Caco-2 (cell line): Measurements from ENCODE around the gene CEBPG. TPM values are rescaled to one million over a fixed set of nuclear protein-coding genes. Genes with fewer than 3 reads are reported as not detected.

ENCODE experiments used
- BruUV-seq: library from RNA; stranded (reverse); fragments of 400-500 nt; replicated peaks from 2 replicates; lab custom pipeline; 2021; lab: Mats Ljungman, UMichigan
- CTCF ChIA-PET: fragments of 300-600 bp; sonication (Branson Sonifier 250); formaldehyde crosslinking; loops from one replicate; lab custom pipeline; 2022; ENCODE audit warnings: antibody characterized with exemption; lab: Charles Lee
- POLR2A ChIA-PET: fragments of 300-600 bp; sonication (Branson Sonifier 250); formaldehyde crosslinking; loops from one replicate; lab custom pipeline; 2022; ENCODE audit warnings: antibody characterized with exemption; lab: Charles Lee
- DNase-seq, 2 experiments: peaks; one replicate each; pipeline versions ENCODE4 v3.0.0 to v3.0.0-alpha.2; 2020 to 2022
- H3K27me3 ChIP-seq: replicated peaks from 2 replicates; pipeline ENCODE4 v1.6.0; 2011; ENCODE audit warnings: low read length; ENCODE audit not compliant: control insufficient read depth, insufficient read depth
- H3K36me3 ChIP-seq: 2 replicates; pipeline ENCODE4 v1.5.1; 2011; ENCODE audit warnings: low read length; ENCODE audit not compliant: control insufficient read depth, insufficient read depth
- H3K4me1 ChIP-seq: fragments of 250-450 bp; sonication (Bioruptor Pico); 2 replicates; pipeline ENCODE4 v1.5.1; 2020; ENCODE audit warnings: mild to moderate bottlenecking
- H3K4me3 ChIP-seq: 2 replicates; pipeline ENCODE4 v1.5.1; 2011; ENCODE audit warnings: low read depth, mild to moderate bottlenecking, control low read depth, low read length
- H3K9me3 ChIP-seq: fragments of 250-450 bp; sonication (Bioruptor Pico); 2 replicates; pipeline ENCODE4 v1.5.1; 2020; ENCODE audit warnings: mild to moderate bottlenecking, moderate library complexity
- H3K27ac Mint-ChIP-seq: one replicate; pipeline ENCODE4 v1.8.0; 2022; ENCODE audit warnings: mixed read lengths; ENCODE audit not compliant: unreplicated experiment
- H3K27me3 Mint-ChIP-seq: one replicate; pipeline ENCODE4 v1.8.0; 2022; ENCODE audit warnings: mixed read lengths; ENCODE audit not compliant: insufficient read depth, unreplicated experiment
- H3K36me3 Mint-ChIP-seq: one replicate; pipeline ENCODE4 v1.8.0; 2022; ENCODE audit warnings: mild to moderate bottlenecking, mixed read lengths; ENCODE audit not compliant: insufficient read depth, unreplicated experiment
- H3K4me1 Mint-ChIP-seq: one replicate; pipeline ENCODE4 v1.8.0; 2022; ENCODE audit warnings: low read depth, mixed read lengths; ENCODE audit not compliant: unreplicated experiment
- H3K4me3 Mint-ChIP-seq: one replicate; pipeline ENCODE4 v1.8.0; 2022; ENCODE audit warnings: mild to moderate bottlenecking, moderate library complexity, mixed read lengths; ENCODE audit not compliant: unreplicated experiment
- H3K9me3 Mint-ChIP-seq: one replicate; pipeline ENCODE4 v1.8.0; 2022; ENCODE audit warnings: mixed read lengths; ENCODE audit not compliant: unreplicated experiment
- CTCF ChIP-seq, 2 experiments: fragments of 200-600 bp in 1 of 2; IDR thresholded peaks; 1 replicate in 1 of 2; 2 replicates in 1 of 2; pipeline versions ENCODE4 v1.5.1 to v1.8.0; 2011 to 2022; ENCODE audit warnings: antibody characterized with exemption in 1 of 2, control low read depth in 1 of 2, inconsistent platforms in 1 of 2, low read depth in 1 of 2, low read length in 1 of 2, mild to moderate bottlenecking in 1 of 2, moderate library complexity in 1 of 2; ENCODE audit not compliant: insufficient read depth in 1 of 2, severe bottlenecking in 1 of 2, unreplicated experiment in 1 of 2
- intact Hi-C: fragments of 100-400 bp; cut with micrococcal nuclease; formaldehyde crosslinking; loops from one replicate; pipeline ENCODE4 v1.10.0; 2022; ENCODE audit not compliant: unreplicated experiment
- total RNA-seq: library from RNA; stranded (reverse); gene quantifications from 2 replicates; pipeline ENCODE4 v1.2.3, GENCODE V29; 2022

CEBPG gene
- total RNA-seq, 1 experiment from 2014 or later = 79.4 TPM

DNA sequence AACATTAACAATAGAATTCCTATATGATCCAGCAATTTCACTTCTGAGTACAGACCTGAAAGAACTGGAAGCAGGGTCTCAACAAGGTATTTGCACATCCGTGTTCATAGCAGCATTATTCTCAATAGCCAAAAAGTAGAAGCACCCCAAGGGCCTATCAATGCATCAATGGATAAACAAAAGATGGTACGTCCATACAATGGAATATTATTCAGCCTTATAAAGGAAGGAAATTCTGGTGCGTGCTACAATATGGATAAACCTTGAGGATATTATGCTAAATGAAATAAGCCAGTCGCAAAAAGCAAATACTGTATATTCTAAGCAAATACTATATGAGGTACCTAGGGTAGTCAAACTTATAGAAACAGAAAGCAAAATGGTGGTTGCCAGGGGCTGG lies 40.4 kb upstream of the CEBPG start:
- POLR2A ChIA-PET = interaction anchor here (0.8 kb wide), 1 partner anchor 31 kb away, joined by 3 read pairs; the partner anchor contains the start of gene CEBPA
- H3K27ac Mint-ChIP-seq = no peak overlapping the region
- H3K27me3 Mint-ChIP-seq = no peaks in the 10 kb centered on the region
- no peaks in the 10 kb centered on the region for H3K36me3 Mint-ChIP-seq
- DNase-seq = no peak
- peaks cover 16% of the 10 kb centered on the region for H3K4me1 Mint-ChIP-seq
- Histone ChIP-seq H3K9me3 (no peaks in the 10 kb centered on the region), H3K4me3 (no peak overlapping the region), H3K27me3 (no peaks in the 10 kb centered on the region), H3K36me3 (no peaks in the 10 kb centered on the region), H3K4me1 (peaks cover 8% of the 10 kb centered on the region; the same call in 1 of the 2 replicates)
- no peak for TF ChIP-seq CTCF (IDR thresholded peaks at IDR 0.05; ENCODE audit: insufficient read depth in 1 of 2, low read depth in 1 of 2, low read length in 1 of 2, severe bottlenecking in 1 of 2, unreplicated experiment in 1 of 2)
- no peaks in the 10 kb centered on the region for H3K9me3 Mint-ChIP-seq
- BruUV-seq = no TSS peak
- intact Hi-C loops = loop anchor here (2.0 to 5.0 kb wide), 2 partner anchors 34 to 44 kb away; no protein-coding TSS in a partner anchor
- CTCF ChIA-PET = interaction anchor here (0.9 to 1.2 kb wide), 3 partner anchors 11 to 71 kb away, joined by 3 to 4 read pairs (median 3); no protein-coding TSS in a partner anchor
- no peak overlapping the region for H3K4me3 Mint-ChIP-seq

GRCh38 chr19:33333642-33334041 lies 39.9 kb upstream of the CEBPG start:
- BruUV-seq = no TSS peak

GRCh38 chr19:33334271-33334670 lies 39.2 kb upstream of the CEBPG start:
- H3K27ac Mint-ChIP-seq = no peak overlapping the region
- peaks cover 16% of the 10 kb centered on the region for H3K4me1 Mint-ChIP-seq
- H3K27me3 Mint-ChIP-seq = no peaks in the 10 kb centered on the region
- no peaks in the 10 kb centered on the region for H3K9me3 Mint-ChIP-seq
- intact Hi-C loops = loop anchor here (5.0 kb wide), 1 partner anchor 33 kb away; no protein-coding TSS in a partner anchor
- no TSS peak for BruUV-seq
- CTCF ChIA-PET = interaction anchor here (0.6 to 1.2 kb wide), 3 partner anchors 10 to 40 kb away, joined by 3 to 4 read pairs (median 4); no protein-coding TSS in a partner anchor
- no peaks in the 10 kb centered on the region for H3K36me3 Mint-ChIP-seq
- no peaks in the 10 kb centered on the region for H3K27me3 ChIP-seq
- peaks cover 8% of the 10 kb centered on the region; the same call in 1 of the 2 replicates for H3K4me1 ChIP-seq
- no peaks in the 10 kb centered on the region for H3K36me3 ChIP-seq
- TF ChIP-seq CTCF (IDR thresholded peaks at IDR 0.05; ENCODE audit: insufficient read depth in 1 of 2, low read depth in 1 of 2, low read length in 1 of 2, severe bottlenecking in 1 of 2, unreplicated experiment in 1 of 2) = no peak
- no peak overlapping the region for H3K4me3 Mint-ChIP-seq
- no peaks in the 10 kb centered on the region for H3K9me3 ChIP-seq
- POLR2A ChIA-PET = interaction anchor here (0.6 kb wide), 1 partner anchor 39 kb away, joined by 3 read pairs; the partner anchor contains the start of gene CEBPG
- no peak overlapping the region for H3K4me3 ChIP-seq
- DNase-seq = no peak

More at GRCh38 chr19:33333642-33334041, 39.9 kb upstream of the CEBPG start:
- Histone ChIP-seq H3K27me3 (no peaks in the 10 kb centered on the region), H3K9me3 (no peaks in the 10 kb centered on the region), H3K4me3 (no peak overlapping the region), H3K36me3 (no peaks in the 10 kb centered on the region), H3K4me1 (peaks cover 8% of the 10 kb centered on the region; the same call in 1 of the 2 replicates)
- H3K4me3 Mint-ChIP-seq = no peak overlapping the region
- no peaks in the 10 kb centered on the region for H3K9me3 Mint-ChIP-seq
- peak in 1 of 2 experiments; percentile 50 for TF ChIP-seq CTCF (IDR thresholded peaks at IDR 0.05; ENCODE audit: insufficient read depth in 1 of 2, low read depth in 1 of 2, low read length in 1 of 2, severe bottlenecking in 1 of 2, unreplicated experiment in 1 of 2)
- no peaks in the 10 kb centered on the region for H3K27me3 Mint-ChIP-seq
- peaks cover 16% of the 10 kb centered on the region for H3K4me1 Mint-ChIP-seq
- no peaks in the 10 kb centered on the region for H3K36me3 Mint-ChIP-seq
- ChIA-PET POLR2A (interaction anchor here (0.6 to 0.8 kb wide), 2 partner anchors 31 to 40 kb away, joined by 3 read pairs; partner anchors contain the start of genes CEBPA and CEBPG), CTCF (interaction anchor here (0.6 to 1.2 kb wide), 4 partner anchors 10 to 70 kb away, joined by 3 to 4 read pairs (median 4); no protein-coding TSS in a partner anchor)
- intact Hi-C loops = loop anchor here (2.0 to 5.0 kb wide), 2 partner anchors 34 to 43 kb away; no protein-coding TSS in a partner anchor
- no peak overlapping the region for H3K27ac Mint-ChIP-seq
- no peak for DNase-seq
